Spinal cord (tissue), 10 donors: ENCODE measurements around the gene HMCN2. TPM values are rescaled to one million over a fixed set of nuclear protein-coding genes. Genes with fewer than 3 reads are reported as not detected.

Source experiments
- DNase-seq, 6 donors: peaks; one replicate each; pipeline versions ENCODE4 v3.0.0 to v3.0.0-alpha.2; 2013 to 2015; ENCODE audit warnings: low spot score in 6 of 6, low read depth in 4 of 6
- H3K27ac ChIP-seq: one replicate; pipeline ENCODE4 v1.5.1; 2013; ENCODE audit warnings: low read depth, low read length, control low read depth
- H3K27me3 ChIP-seq: one replicate; pipeline ENCODE4 v1.6.1; 2013; ENCODE audit warnings: low read length; ENCODE audit not compliant: control insufficient read depth, insufficient read depth
- H3K36me3 ChIP-seq: one replicate; pipeline ENCODE4 v1.6.1; 2013; ENCODE audit warnings: low read length; ENCODE audit not compliant: control insufficient read depth, insufficient read depth
- H3K4me1 ChIP-seq: one replicate; pipeline ENCODE4 v1.6.1; 2013; ENCODE audit warnings: low read length; ENCODE audit not compliant: control insufficient read depth, insufficient read depth
- H3K4me3 ChIP-seq: one replicate; pipeline ENCODE4 v1.5.1; 2013; ENCODE audit warnings: low read depth, low read length, control low read depth
- H3K9me3 ChIP-seq: one replicate; pipeline ENCODE4 v1.6.1; 2013; ENCODE audit warnings: low read length; ENCODE audit not compliant: control insufficient read depth, insufficient read depth
- WGBS: methylation state at CpG from one replicate; pipeline ENCODE4 v1.1.5; 2013; ENCODE audit warnings: missing lambda C conversion rate; ENCODE audit not compliant: insufficient coverage; 5-methylcytosine and 5-hydroxymethylcytosine counted together
- polyA plus RNA-seq, 2 donors: library from polyadenylated mRNA; unstranded; fragments of 120-200 nt; gene quantifications; one replicate each; pipeline ENCODE4 v1.2.1, GENCODE V29; 2013; ENCODE audit not compliant: insufficient read length in 2 of 2
- total RNA-seq, 2 donors: library from RNA; depleted of rRNA in 1 of 2; stranded (reverse); fragments of 120-200 nt in 1 of 2; fragments of >200 nt in 1 of 2; gene quantifications; one replicate each; pipeline versions ENCODE4 v1.2.3 to v1.2.4, GENCODE V29; 2013 to 2014
- donor health status: healthy.

The HMCN2 gene
- total and polyA plus RNA-seq, 4 donors, result 0.88 to 5.9 (median 3.5) TPM

DNA sequence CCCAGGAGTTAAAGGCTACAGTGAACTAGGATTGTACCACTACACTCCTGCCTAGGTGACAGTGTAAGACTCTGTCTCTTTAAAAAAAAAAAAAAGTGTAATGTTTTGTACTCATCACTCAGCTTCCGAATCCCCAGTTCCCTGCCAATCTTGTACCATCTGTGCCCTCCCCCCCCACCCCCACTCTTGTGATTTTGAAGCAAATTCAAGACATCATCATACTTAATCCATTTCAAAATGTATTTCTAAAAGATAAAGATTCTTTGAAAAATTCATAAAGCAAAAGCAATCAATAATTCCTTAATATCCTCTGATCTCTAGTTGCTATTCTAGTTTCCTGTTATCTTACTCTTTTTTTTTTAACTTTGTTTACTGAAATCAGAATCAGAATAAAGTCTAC, 34.9 kb upstream of the HMCN2 start:
- H3K4me1 ChIP-seq, result peaks cover 7% of the 10 kb centered on the region
- peaks cover 5% of the 10 kb centered on the region for H3K9me3 ChIP-seq
- DNase-seq, result no peak
- no peaks in the 10 kb centered on the region for H3K27me3 ChIP-seq
- peaks cover 73% of the 10 kb centered on the region for H3K36me3 ChIP-seq
- H3K27ac ChIP-seq, result no peak overlapping the region
- no peak overlapping the region for H3K4me3 ChIP-seq
- no CpG with 5 or more reads among the region's 1 CpG for WGBS

DNA sequence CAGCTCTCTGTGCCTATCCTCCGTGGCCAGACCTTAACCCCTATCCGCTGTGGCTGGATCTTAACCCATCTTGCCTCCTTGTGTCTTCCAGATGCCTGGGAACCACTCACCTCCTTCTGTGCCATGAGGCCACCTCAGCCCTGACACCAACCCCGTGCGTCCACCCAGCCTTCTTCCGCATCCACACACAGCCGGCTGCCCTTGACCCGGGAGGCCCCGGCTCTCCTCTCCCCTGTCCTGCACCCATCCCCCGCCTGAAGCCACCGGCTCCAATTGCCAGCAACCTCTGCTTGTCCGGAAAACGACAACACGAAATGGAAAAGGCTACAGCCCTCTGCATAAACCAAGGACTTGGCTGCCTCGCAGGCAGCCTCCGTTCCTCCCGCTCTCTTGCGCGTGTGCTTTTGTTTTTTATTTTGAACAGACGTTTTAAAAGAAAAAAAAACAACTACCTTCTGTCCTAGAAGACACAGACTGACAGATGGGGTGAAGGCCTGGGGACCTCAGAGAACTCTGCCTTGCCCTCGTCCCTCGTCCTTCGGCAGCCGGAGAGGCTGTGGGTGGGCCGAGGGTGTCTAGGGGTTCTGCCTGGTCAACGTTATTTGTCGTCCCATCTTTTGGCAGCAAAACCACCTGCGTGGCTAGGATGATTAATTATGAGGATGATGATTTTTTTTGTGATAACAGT, 32.5 kb upstream of the HMCN2 start:
- peaks cover 71% of the 10 kb centered on the region for H3K36me3 ChIP-seq
- no peak overlapping the region for H3K27ac ChIP-seq
- H3K4me3 ChIP-seq, result no peak overlapping the region

DNA sequence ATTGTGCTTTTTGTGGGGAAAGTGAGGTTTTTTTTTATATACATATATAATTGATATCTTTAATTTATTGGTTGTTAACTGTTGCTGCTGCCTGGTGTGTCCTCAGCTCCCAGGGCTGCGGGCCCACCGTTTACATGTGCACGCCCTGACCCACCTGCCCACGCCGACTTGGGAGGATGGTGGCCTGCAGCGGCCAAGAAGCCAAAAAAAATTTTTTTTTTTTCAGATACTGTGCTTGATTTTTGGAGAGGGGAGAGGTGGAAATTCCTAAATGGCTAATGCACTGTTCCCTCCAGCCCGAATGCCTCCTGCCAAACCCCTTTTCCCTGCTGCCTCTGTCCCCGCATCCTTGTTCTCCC, 32.0 kb upstream of the HMCN2 start:
- Histone ChIP-seq H3K27ac (no peak overlapping the region), H3K36me3 (peaks cover 70% of the 10 kb centered on the region)

More for the DNA sequence above, 32.5 kb upstream of the HMCN2 start:
- no peak for DNase-seq
- Histone ChIP-seq H3K27me3 (no peaks in the 10 kb centered on the region), H3K4me1 (peaks cover 22% of the 10 kb centered on the region), H3K9me3 (peaks cover under 1% of the 10 kb centered on the region)
- 68% methylated on average over 22 of the region's 27 CpGs for WGBS

DNA sequence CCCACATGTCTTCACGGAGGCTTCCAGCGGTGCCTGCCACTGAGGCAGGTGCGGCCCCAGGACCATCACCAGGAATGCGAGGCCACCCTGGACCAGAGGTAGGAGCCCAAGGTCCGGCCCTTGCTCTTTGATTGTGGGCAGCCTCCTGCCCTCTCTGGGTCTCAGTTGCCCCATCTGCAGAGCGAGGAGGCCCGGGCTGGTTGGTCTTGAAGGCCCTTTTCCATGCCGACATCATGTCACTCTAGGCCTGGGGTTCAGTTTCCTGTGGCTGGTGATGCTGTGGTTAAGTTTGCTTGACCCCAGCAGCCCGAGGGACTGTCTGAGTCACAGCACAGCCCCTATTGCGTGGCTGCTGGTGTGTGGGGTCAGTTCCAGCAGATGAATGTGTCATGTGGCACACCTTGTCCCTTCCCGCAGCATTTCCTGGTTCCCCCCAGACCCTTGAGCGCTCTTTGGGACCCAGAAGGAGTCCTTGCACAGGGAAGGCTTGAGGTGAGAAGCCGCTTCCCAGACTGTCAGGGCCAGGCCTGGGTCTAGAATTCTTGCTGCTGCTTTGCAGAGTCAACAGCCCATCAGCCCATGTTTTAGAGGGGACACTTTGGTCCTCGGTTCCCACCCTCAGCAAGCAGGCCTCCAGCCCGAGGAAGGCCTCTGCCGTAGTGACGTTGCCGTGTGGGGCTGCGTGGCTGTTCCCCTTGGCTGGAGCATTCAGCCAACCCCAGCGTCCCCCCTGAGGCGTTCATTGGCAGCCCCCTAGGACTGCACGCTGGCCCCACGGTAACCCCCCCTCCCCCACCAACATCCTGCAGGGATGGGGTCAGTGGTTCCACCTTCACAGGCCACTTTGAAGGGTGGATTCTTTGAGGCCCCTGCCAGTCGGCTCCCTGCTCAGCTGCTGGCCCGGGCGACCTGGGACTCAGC, 31.0 kb upstream of the HMCN2 start:
- no peak for DNase-seq
- peaks cover 30% of the 10 kb centered on the region for H3K4me1 ChIP-seq
- H3K9me3 ChIP-seq, result no peaks in the 10 kb centered on the region
- H3K4me3 ChIP-seq, result no peak overlapping the region
- H3K27ac ChIP-seq, result no peak overlapping the region
- 79% methylated on average over 24 of the region's 26 CpGs for WGBS
- no peaks in the 10 kb centered on the region for H3K27me3 ChIP-seq
- peaks cover 70% of the 10 kb centered on the region for H3K36me3 ChIP-seq

More for the DNA sequence above, 32.0 kb upstream of the HMCN2 start:
- peaks cover 22% of the 10 kb centered on the region for H3K4me1 ChIP-seq
- WGBS, result 89% methylated on average over 4 of the region's 8 CpGs
- DNase-seq, result no peak
- no peak overlapping the region for H3K4me3 ChIP-seq
- no peaks in the 10 kb centered on the region for H3K9me3 ChIP-seq
- no peaks in the 10 kb centered on the region for H3K27me3 ChIP-seq

DNA sequence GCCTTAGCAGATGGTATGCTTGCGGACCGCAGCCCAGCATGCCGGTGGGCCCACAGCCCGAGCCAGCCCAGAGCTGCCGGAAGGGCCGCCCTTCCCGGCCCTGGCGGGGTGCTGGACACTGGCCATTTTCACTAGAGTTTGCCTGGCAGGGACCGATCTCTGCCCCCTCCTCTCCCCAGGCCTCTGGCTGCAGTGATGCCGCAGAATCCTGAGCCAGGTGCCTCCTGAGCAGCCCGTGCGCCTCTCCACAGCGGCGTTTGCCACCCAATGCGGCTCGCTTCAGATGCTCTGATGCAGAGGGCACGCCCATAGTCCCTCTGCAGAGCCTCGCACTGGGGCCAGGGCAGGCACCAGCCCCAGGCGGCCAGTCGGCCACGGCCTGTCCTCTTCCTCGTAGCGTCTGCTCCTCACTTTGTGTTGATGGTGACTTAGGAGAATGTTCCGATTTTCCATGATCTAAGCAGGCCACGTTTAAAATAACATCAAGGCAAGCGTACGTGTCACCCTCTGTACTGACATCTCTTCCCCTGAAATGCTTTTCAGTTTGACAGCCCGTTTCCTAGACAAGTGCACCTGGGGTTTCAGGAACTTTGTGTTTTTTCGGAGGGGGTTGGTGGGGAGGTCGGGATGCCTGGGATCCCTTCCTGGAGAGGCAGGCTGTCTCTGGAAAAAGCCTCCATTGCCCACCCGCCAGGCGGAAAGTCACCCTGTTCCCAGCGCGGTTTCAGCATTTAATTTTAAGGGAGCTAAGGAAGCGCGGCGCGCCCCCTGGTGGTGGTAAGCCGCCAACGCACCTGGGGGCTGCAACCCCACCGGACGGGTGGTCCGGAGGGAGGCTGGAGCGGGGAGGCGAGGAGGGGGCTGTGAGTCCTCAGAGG, 29.8 kb upstream of the HMCN2 start:
- no peaks in the 10 kb centered on the region for H3K9me3 ChIP-seq

DNA sequence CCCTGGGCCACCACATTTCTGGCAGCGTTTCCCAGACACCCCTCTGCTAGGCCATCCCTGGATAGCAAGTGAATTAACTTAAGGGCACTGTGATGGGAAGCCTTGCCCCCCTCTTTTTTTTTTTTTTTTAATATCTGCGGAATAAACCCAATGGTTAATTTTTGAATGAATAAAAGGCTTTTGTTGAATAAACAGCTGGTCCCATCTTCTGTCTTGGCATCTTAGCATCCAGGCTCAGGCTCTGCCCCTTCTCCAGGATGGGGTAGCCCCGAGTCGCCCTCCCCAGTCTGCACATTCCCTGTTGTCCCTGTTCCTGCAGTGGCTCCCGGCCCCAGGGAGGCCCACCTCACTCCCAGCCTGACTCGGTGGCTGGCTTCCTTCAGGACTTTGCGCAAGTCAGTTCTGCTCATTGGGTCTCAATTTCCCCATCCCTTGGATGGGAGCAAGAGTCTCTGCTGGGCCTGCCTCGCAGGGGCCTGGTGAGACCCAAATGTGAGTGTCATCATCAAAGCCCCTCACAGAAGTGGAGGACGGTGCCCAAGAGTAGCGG, 29.0 kb upstream of the HMCN2 start:
- Histone ChIP-seq H3K27ac (no peak overlapping the region), H3K36me3 (peaks cover 62% of the 10 kb centered on the region), H3K27me3 (no peaks in the 10 kb centered on the region), H3K4me1 (peaks cover 38% of the 10 kb centered on the region), H3K4me3 (no peak overlapping the region), H3K9me3 (no peaks in the 10 kb centered on the region)
- DNase-seq, result no peak
- WGBS, result 71% methylated on average over 8 of the region's 10 CpGs

More for the DNA sequence above, 29.8 kb upstream of the HMCN2 start:
- Histone ChIP-seq H3K4me1 (peaks cover 38% of the 10 kb centered on the region), H3K27ac (peak overlapping the region; percentile 33), H3K27me3 (no peaks in the 10 kb centered on the region), H3K36me3 (peaks cover 62% of the 10 kb centered on the region), H3K4me3 (no peak overlapping the region)
- peak in 4 of 6 donors; percentile 32 to 87 (median 68) for DNase-seq
- WGBS, result 31% methylated on average over 38 of the region's 45 CpGs

DNA sequence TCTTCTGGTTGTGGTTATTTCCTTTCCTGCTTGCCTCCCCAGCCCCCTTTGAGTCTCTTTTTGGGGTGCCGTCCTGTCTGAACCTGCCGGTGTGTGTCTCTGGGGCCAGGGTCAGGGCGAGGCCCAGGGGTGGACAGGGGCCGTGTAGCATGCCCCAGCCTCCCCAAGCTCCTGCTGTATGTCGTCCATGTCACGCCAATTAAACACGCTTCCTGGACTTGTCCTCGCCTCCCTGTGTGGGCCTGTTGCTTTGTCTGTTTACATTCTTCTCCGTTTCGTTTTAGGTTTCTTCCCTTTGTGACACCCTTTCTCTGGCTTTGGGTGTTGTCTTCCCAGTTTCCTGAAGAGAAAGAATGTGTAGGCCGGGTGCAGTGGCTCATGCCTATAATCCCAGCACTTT, 28.5 kb upstream of the HMCN2 start:
- H3K9me3 ChIP-seq, result no peaks in the 10 kb centered on the region
- WGBS, result 74% methylated on average over 11 of the region's 11 CpGs

DNA sequence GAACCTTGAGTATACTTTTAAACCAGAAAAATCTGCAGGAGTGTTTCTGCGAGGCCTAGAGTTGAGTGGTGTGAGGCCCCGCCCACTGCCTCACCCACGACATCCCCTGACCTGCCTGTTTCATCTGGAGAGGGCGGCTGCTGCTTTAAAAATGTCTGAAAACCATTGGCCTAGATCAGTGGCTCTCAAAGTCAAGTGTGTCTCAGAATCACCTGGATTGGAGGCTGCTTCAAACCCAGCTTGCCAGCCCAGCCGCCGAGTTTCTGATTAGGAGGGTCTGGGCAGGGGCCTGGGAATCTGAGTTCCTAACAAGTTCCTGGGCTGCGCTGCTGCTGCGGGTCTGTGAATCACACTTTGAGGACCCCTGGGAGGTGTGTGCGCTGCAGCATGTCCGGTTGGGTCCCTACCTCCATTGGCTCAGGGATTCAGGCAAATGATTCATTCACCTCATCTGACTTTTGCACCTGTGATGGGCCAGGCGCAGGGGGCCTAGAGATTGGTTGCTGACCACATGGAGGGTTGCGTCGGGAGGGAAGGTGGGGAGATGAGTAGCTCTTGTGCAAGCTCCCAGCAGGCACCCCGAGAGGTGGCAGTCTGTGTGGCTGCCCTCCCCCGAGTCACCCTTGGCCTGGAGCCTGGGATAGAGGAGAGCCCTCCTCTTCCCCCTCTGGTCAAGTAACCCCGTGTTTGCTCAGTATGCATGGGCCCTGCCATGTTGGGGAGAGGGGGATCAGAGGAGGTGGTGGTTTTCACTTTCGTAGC, 27.6 kb upstream of the HMCN2 start:
- 87% methylated on average over 14 of the region's 17 CpGs for WGBS
- no peak overlapping the region for H3K27ac ChIP-seq
- H3K4me1 ChIP-seq, result peaks cover 45% of the 10 kb centered on the region
- no peak overlapping the region for H3K4me3 ChIP-seq
- H3K36me3 ChIP-seq, result peaks cover 52% of the 10 kb centered on the region
- no peaks in the 10 kb centered on the region for H3K27me3 ChIP-seq
- H3K9me3 ChIP-seq, result no peaks in the 10 kb centered on the region
- DNase-seq, result no peak

More for the DNA sequence above, 28.5 kb upstream of the HMCN2 start:
- Histone ChIP-seq H3K27me3 (no peaks in the 10 kb centered on the region), H3K36me3 (peaks cover 58% of the 10 kb centered on the region), H3K4me1 (peaks cover 38% of the 10 kb centered on the region), H3K4me3 (no peak overlapping the region), H3K27ac (no peak overlapping the region)
- DNase-seq, result no peak
